K562 (cell line): ENCODE measurements around the gene NAA38. TPM values are rescaled to one million over a fixed set of nuclear protein-coding genes. Genes with fewer than 3 reads are reported as not detected.

Experiments used
- ADNP ChIP-seq: fragments of 200-800 bp; sonication (Bioruptor generic); IDR thresholded peaks from 2 replicates; pipeline ENCODE4 v1.6.1; 2016; ENCODE audit warnings: missing genetic modification characterization, missing compliant biosample characterization
- ARID2 ChIP-seq: fragments of 450-650 bp; IDR thresholded peaks from 2 replicates; pipeline ENCODE4 v1.6.1; 2017; ENCODE audit warnings: antibody characterized with exemption, mild to moderate bottlenecking
- EGR1 ChIP-seq: fragments of 450-650 bp; conservative IDR thresholded peaks from 2 replicates; pipeline ENCODE4 v1.6.1; 2017; ENCODE audit warnings: mild to moderate bottlenecking
- ERF ChIP-seq: fragments of 450-650 bp; formaldehyde crosslinking; IDR thresholded peaks from 2 replicates; pipeline ENCODE4 v1.4.0; 2020; ENCODE audit warnings: mild to moderate bottlenecking, mixed read lengths
- ETV5 ChIP-seq: sonication (generic); formaldehyde crosslinking; IDR thresholded peaks from 2 replicates; pipeline ENCODE4 v1.4.0; 2020; ENCODE audit warnings: low read depth, mild to moderate bottlenecking, missing genetic modification reagents
- GTF2F1 ChIP-seq: IDR thresholded peaks from 2 replicates; pipeline ENCODE4 v1.6.1; 2011; ENCODE audit warnings: low read depth, low read length, improper control_type of control experiment
- HDAC3 ChIP-seq: fragments of 450-650 bp; IDR thresholded peaks from 2 replicates; pipeline ENCODE4 v1.6.1; 2018; ENCODE audit warnings: borderline replicate concordance, mild to moderate bottlenecking, moderate library complexity; ENCODE audit not compliant: partially characterized antibody
- HLTF ChIP-seq: fragments of 450-650 bp; IDR thresholded peaks from 2 replicates; pipeline ENCODE4 v1.6.1; 2016
- NR1H2 ChIP-seq: sonication (generic); formaldehyde crosslinking; IDR thresholded peaks from 2 replicates; pipeline ENCODE4 v1.4.0; 2020; ENCODE audit warnings: mild to moderate bottlenecking, missing genetic modification reagents
- PCBP1 ChIP-seq: fragments of 200-400 bp; formaldehyde crosslinking; IDR thresholded peaks from 2 replicates; pipeline ENCODE4 v1.6.1; 2018; ENCODE audit warnings: mild to moderate bottlenecking, low read depth, low read length; ENCODE audit not compliant: poor library complexity, severe bottlenecking
- PHF8 ChIP-seq: fragments of 200-600 bp; sonication (generic); IDR thresholded peaks from 2 replicates; pipeline ENCODE4 v1.6.1; 2012; ENCODE audit warnings: mixed run types, mild to moderate bottlenecking, inconsistent platforms, low read length, moderate library complexity, borderline replicate concordance
- POLR2A ChIP-seq: fragments of 450-650 bp; conservative IDR thresholded peaks from 2 replicates; pipeline ENCODE4 v1.6.1; 2016
- PTRF ChIP-seq: fragments of 450-650 bp; IDR thresholded peaks from 2 replicates; pipeline ENCODE4 v1.6.1; 2016; ENCODE audit warnings: mild to moderate bottlenecking, missing genetic modification characterization, missing compliant biosample characterization
- RBBP5 ChIP-seq: fragments of 200-600 bp; sonication (generic); IDR thresholded peaks from 2 replicates; pipeline ENCODE4 v1.6.1; 2012; ENCODE audit warnings: borderline replicate concordance, mild to moderate bottlenecking, low read length, control low read depth, inconsistent platforms; ENCODE audit not compliant: insufficient read depth, poor library complexity, severe bottlenecking
- SAP30 ChIP-seq: fragments of 200-600 bp; sonication (generic); IDR thresholded peaks from 2 replicates; pipeline ENCODE4 v1.6.1; 2012; ENCODE audit warnings: borderline replicate concordance, low read depth, mild to moderate bottlenecking, moderate library complexity, low read length, control low read depth, inconsistent platforms; ENCODE audit not compliant: insufficient read depth, poor library complexity, severe bottlenecking
- SIN3A ChIP-seq, 2 experiments: fragments of 150-350 bp in 1 of 2; IDR thresholded peaks; 2 replicates each; pipeline ENCODE4 v1.6.1; 2011 to 2016; ENCODE audit warnings: borderline replicate concordance in 2 of 2, low read depth in 2 of 2, low read length in 2 of 2, mild to moderate bottlenecking in 2 of 2, moderate library complexity in 2 of 2; ENCODE audit not compliant: control insufficient read depth in 1 of 2
- SMAD1 ChIP-seq: fragments of 150-350 bp; IDR thresholded peaks from 2 replicates; pipeline ENCODE4 v1.6.1; 2014; ENCODE audit warnings: low read length, low read depth; ENCODE audit not compliant: partially characterized antibody
- SP2 ChIP-seq: IDR thresholded peaks from 2 replicates; pipeline ENCODE4 v1.6.1; 2011; ENCODE audit warnings: mild to moderate bottlenecking, low read depth, low read length, moderate library complexity; ENCODE audit not compliant: poor library complexity, severe bottlenecking; ENCODE audit errors: extremely low read depth
- ZC3H4 ChIP-seq: sonication (generic); formaldehyde crosslinking; IDR thresholded peaks from 2 replicates; pipeline ENCODE4 v1.9.0; 2021; ENCODE audit warnings: missing genetic modification reagents, borderline replicate concordance
- ZFP30 ChIP-seq: fragments of 250-450 bp; sonication (Bioruptor Pico); IDR thresholded peaks from 2 replicates; pipeline ENCODE4 v1.8.0; 2022; ENCODE audit warnings: moderate library complexity, mild to moderate bottlenecking, inconsistent platforms, borderline replicate concordance
- polyA plus RNA-seq, 8 experiments: library from polyadenylated mRNA; depleted of rRNA in 4 of 8; stranded (reverse) in 5 of 8; unstranded in 3 of 8; fragments of >200 nt; fragmentation: Nextera tagmentation in 2 of 8; fragmentation: Illumina TruSeq in 1 of 8; extraction: Ambion mirVana in 2 of 8; extraction: Trizol in 1 of 8; gene quantifications; 2 replicates each; pipeline versions ENCODE4 v1.2.1 to v1.2.3, GENCODE V29; 2011 to 2014; ENCODE audit warnings: inconsistent platforms in 1 of 8, missing spikeins in 1 of 8
- total RNA-seq, 7 experiments: library from RNA; depleted of rRNA in 6 of 7; stranded (reverse); fragments of >200 nt in 6 of 7; fragmentation: Illumina TruSeq in 2 of 7; extraction: Trizol in 2 of 7; gene quantifications; 2 replicates each; pipeline versions ENCODE4 v1.2.1 to v1.2.3, GENCODE V29; 2011 to 2021; ENCODE audit warnings: low replicate concordance in 1 of 7
- TF ChIP-seq, protein P1 (sequence below): fragments of 200-800 bp; sonication (Bioruptor generic); IDR thresholded peaks from 2 replicates; pipeline ENCODE4 v1.6.1; 2017; ENCODE audit warnings: missing genetic modification characterization, missing compliant biosample characterization
- TF ChIP-seq, protein P2 (sequence below): sonication (generic); formaldehyde crosslinking; IDR thresholded peaks from 2 replicates; pipeline ENCODE4 v1.9.0; 2022; ENCODE audit warnings: mild to moderate bottlenecking, missing genetic modification reagents
- TF ChIP-seq, protein P3 (sequence below): fragments of 250-450 bp; sonication (Bioruptor Pico); IDR thresholded peaks from 2 replicates; pipeline ENCODE4 v1.4.0; 2020; ENCODE audit warnings: mild to moderate bottlenecking
- TF ChIP-seq, protein P4 (sequence below): fragments of 250-450 bp; sonication (Bioruptor Pico); IDR thresholded peaks from 2 replicates; pipeline ENCODE4 v1.5.0; 2020; ENCODE audit warnings: mild to moderate bottlenecking

Gene NAA38
- total and polyA plus RNA-seq, 9 of the 15 experiments (the other 6 are each of a cell fraction or from before 2014, with no cell fraction given): 16.4 to 99.8 (median 57.3) TPM

DNA sequence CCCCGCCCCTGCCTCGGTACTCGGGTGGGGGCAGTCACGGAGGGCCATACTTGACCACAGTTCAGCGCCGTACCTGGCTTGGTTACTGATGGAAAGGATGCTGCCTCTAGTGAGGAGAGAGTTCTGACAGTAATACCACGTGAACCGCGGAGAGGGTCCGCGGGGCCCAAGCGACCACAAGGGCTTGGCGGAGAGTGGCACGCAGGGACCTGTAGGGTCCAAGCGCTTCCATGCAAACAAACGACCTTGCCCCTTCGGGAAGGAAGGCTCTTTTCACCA lies 14.2 kb downstream of the NAA38 start (continued):
- TF ChIP-seq ERF (CRISPR knock-in tag) (no peak), NR1H2 (CRISPR knock-in tag) (no peak), RBBP5 (no peak), PTRF (tag) (no peak), SAP30 (peak; percentile 81), SP2 (no peak), PHF8 (peak; percentile 35; the same call in 1 of the 2 replicates), PCBP1 (no peak), SIN3A (IDR thresholded peaks at IDR 0.05; ENCODE audit: borderline replicate concordance in 2 of 2, control insufficient read depth in 1 of 2, low read depth in 2 of 2, low read length in 2 of 2) (0 out of 4 replicates have a peak, but pooled peaks of 1 of the 2 experiments have one; percentile 31), ARID2 (no peak), ADNP (tag) (no peak), EGR1 (no peak), ETV5 (CRISPR knock-in tag) (peak; percentile 45; the same call in 1 of the 2 replicates), GTF2F1 (no peak), ZFP30 (CRISPR knock-in tag) (no peak), HLTF (no peak), ZC3H4 (0 out of 2 replicates have a peak, but pooled peaks have one; percentile 45), POLR2A (0 out of 2 replicates have a peak, but pooled peaks have one; percentile 12), SMAD1 (no peak), HDAC3 (no peak)
- TF ChIP-seq, protein P1, sequence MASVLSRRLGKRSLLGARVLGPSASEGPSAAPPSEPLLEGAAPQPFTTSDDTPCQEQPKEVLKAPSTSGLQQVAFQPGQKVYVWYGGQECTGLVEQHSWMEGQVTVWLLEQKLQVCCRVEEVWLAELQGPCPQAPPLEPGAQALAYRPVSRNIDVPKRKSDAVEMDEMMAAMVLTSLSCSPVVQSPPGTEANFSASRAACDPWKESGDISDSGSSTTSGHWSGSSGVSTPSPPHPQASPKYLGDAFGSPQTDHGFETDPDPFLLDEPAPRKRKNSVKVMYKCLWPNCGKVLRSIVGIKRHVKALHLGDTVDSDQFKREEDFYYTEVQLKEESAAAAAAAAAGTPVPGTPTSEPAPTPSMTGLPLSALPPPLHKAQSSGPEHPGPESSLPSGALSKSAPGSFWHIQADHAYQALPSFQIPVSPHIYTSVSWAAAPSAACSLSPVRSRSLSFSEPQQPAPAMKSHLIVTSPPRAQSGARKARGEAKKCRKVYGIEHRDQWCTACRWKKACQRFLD: 0 out of 2 replicates have a peak, but pooled peaks have one; percentile 54
- TF ChIP-seq, protein P2, sequence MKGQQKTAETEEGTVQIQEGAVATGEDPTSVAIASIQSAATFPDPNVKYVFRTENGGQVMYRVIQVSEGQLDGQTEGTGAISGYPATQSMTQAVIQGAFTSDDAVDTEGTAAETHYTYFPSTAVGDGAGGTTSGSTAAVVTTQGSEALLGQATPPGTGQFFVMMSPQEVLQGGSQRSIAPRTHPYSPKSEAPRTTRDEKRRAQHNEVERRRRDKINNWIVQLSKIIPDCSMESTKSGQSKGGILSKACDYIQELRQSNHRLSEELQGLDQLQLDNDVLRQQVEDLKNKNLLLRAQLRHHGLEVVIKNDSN (CRISPR knock-in tag): 0 out of 2 replicates have a peak, but pooled peaks have one; percentile 16
- TF ChIP-seq, protein P3, sequence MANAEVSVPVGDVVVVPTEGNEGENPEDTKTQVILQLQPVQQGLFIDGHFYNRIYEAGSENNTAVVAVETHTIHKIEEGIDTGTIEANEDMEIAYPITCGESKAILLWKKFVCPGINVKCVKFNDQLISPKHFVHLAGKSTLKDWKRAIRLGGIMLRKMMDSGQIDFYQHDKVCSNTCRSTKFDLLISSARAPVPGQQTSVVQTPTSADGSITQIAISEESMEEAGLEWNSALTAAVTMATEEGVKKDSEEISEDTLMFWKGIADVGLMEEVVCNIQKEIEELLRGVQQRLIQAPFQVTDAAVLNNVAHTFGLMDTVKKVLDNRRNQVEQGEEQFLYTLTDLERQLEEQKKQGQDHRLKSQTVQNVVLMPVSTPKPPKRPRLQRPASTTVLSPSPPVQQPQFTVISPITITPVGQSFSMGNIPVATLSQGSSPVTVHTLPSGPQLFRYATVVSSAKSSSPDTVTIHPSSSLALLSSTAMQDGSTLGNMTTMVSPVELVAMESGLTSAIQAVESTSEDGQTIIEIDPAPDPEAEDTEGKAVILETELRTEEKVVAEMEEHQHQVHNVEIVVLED (CRISPR knock-in tag): no peak
- TF ChIP-seq, protein P4, sequence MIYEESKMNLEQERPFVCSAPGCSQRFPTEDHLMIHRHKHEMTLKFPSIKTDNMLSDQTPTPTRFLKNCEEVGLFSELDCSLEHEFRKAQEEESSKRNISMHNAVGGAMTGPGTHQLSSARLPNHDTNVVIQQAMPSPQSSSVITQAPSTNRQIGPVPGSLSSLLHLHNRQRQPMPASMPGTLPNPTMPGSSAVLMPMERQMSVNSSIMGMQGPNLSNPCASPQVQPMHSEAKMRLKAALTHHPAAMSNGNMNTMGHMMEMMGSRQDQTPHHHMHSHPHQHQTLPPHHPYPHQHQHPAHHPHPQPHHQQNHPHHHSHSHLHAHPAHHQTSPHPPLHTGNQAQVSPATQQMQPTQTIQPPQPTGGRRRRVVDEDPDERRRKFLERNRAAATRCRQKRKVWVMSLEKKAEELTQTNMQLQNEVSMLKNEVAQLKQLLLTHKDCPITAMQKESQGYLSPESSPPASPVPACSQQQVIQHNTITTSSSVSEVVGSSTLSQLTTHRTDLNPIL (CRISPR knock-in tag): no peak
